Neuronal stem cell (in vitro differentiated cells): Measurements from ENCODE around the gene MINPP1.
"Not testable (repeated sequence)": the region's sequence is repeated elsewhere in the genome, so short reads cannot be mapped to it uniquely, and the experiment has no call there.

Experiments
- DNase-seq: peaks from one replicate; pipeline ENCODE4 v3.0.0-alpha.2; 2013; ENCODE audit warnings: low spot score
- H2AFZ ChIP-seq: one replicate; pipeline ENCODE4 v1.6.1; 2013; ENCODE audit warnings: mild to moderate bottlenecking, low read length, inconsistent platforms
- H2AK5ac ChIP-seq: 2 replicates; pipeline ENCODE4 v1.6.1; 2013; ENCODE audit warnings: low read depth, mild to moderate bottlenecking, inconsistent platforms, low read length, moderate library complexity, mixed read lengths
- H2BK120ac ChIP-seq: 2 replicates; pipeline ENCODE4 v1.6.1; 2013; ENCODE audit warnings: low read depth, mild to moderate bottlenecking, inconsistent platforms, low read length, moderate library complexity, mixed read lengths
- H2BK12ac ChIP-seq: one replicate; pipeline ENCODE4 v1.6.1; 2013; ENCODE audit warnings: low read length, inconsistent platforms
- H2BK15ac ChIP-seq: 2 replicates; pipeline ENCODE4 v1.6.1; 2013; ENCODE audit warnings: mild to moderate bottlenecking, low read length, inconsistent platforms, mixed read lengths
- H2BK5ac ChIP-seq: one replicate; pipeline ENCODE4 v1.6.1; 2013; ENCODE audit warnings: inconsistent platforms, mild to moderate bottlenecking, low read length, moderate library complexity
- H3K14ac ChIP-seq: one replicate; pipeline ENCODE4 v1.6.1; 2013; ENCODE audit warnings: low read length, inconsistent platforms
- H3K18ac ChIP-seq: 2 replicates; pipeline ENCODE4 v1.6.1; 2013; ENCODE audit warnings: low read length, inconsistent platforms
- H3K23ac ChIP-seq: 2 replicates; pipeline ENCODE4 v1.6.1; 2013; ENCODE audit warnings: low read depth, mild to moderate bottlenecking, mixed read lengths, low read length, inconsistent platforms; ENCODE audit not compliant: poor library complexity
- H3K27ac ChIP-seq: replicated peaks from 3 replicates; pipeline ENCODE4 v1.5.1; 2013; ENCODE audit warnings: low read length, inconsistent platforms
- H3K27me3 ChIP-seq, 3 experiments: 2 replicates each; pipeline ENCODE4 v1.6.1; 2013; ENCODE audit warnings: low read length in 3 of 3, mild to moderate bottlenecking in 2 of 3, inconsistent platforms in 1 of 3, low read depth in 1 of 3, mixed read lengths in 1 of 3, moderate library complexity in 1 of 3; ENCODE audit not compliant: control insufficient read depth in 3 of 3, insufficient read depth in 3 of 3
- H3K36me3 ChIP-seq, 2 donors: replicated peaks in 1 of 2; 2 replicates each; pipeline ENCODE4 v1.6.1; 2013; ENCODE audit warnings: low read length in 2 of 2; ENCODE audit not compliant: control insufficient read depth in 2 of 2, insufficient read depth in 2 of 2
- H3K4ac ChIP-seq: 2 replicates; pipeline ENCODE4 v1.6.1; 2013; ENCODE audit warnings: inconsistent platforms, mild to moderate bottlenecking, low read length, moderate library complexity
- H3K4me1 ChIP-seq, 2 donors: 1 replicate in 1 of 2; 2 replicates in 1 of 2; pipeline ENCODE4 v1.6.1; 2013; ENCODE audit warnings: low read length in 2 of 2, low read depth in 1 of 2; ENCODE audit not compliant: control insufficient read depth in 2 of 2, insufficient read depth in 1 of 2
- H3K4me2 ChIP-seq: one replicate; pipeline ENCODE4 v1.6.1; 2013; ENCODE audit warnings: mild to moderate bottlenecking, low read length, inconsistent platforms; ENCODE audit not compliant: insufficient read depth, poor library complexity, severe bottlenecking
- H3K4me3 ChIP-seq, 2 donors: 2 replicates each; pipeline ENCODE4 v1.5.1; 2013; ENCODE audit warnings: low read length in 2 of 2, mild to moderate bottlenecking in 2 of 2, inconsistent platforms in 1 of 2, moderate library complexity in 1 of 2
- H3K79me1 ChIP-seq: one replicate; pipeline ENCODE4 v1.6.1; 2013; ENCODE audit warnings: low read depth, mild to moderate bottlenecking, inconsistent platforms, low read length, moderate library complexity
- H3K9ac ChIP-seq: one replicate; pipeline ENCODE4 v1.6.1; 2013; ENCODE audit warnings: mild to moderate bottlenecking, low read depth, low read length, inconsistent platforms; ENCODE audit not compliant: poor library complexity
- H3K9me3 ChIP-seq, 2 donors: replicated peaks in 1 of 2; 2 replicates each; pipeline versions ENCODE3 to v1.6.1; 2013; ENCODE audit warnings: low read length in 2 of 2, mild to moderate bottlenecking in 2 of 2, inconsistent platforms in 1 of 2, low read depth in 1 of 2, mixed read lengths in 1 of 2, moderate library complexity in 1 of 2; ENCODE audit not compliant: control insufficient read depth in 2 of 2, insufficient read depth in 1 of 2
- H4K8ac ChIP-seq: one replicate; pipeline ENCODE4 v1.6.1; 2013; ENCODE audit warnings: low read depth, mild to moderate bottlenecking, inconsistent platforms, low read length, moderate library complexity
- H4K91ac ChIP-seq: one replicate; pipeline ENCODE4 v1.6.1; 2013; ENCODE audit warnings: low read length, low read depth, mild to moderate bottlenecking, inconsistent platforms; ENCODE audit not compliant: poor library complexity
- WGBS, 2 donors: extraction: QIAGEN DNeasy Blood & Tissue Kit; methylation state at CpG; one replicate each; pipeline ENCODE4 v1.1.7; 2013; ENCODE audit warnings: missing lambda C conversion rate in 2 of 2, mixed read lengths in 1 of 2; ENCODE audit not compliant: insufficient read length in 2 of 2, insufficient replicate concordance in 1 of 2; ENCODE audit errors: extremely low coverage in 2 of 2; 5-methylcytosine and 5-hydroxymethylcytosine counted together

Gene MINPP1

GRCh38 chr10:87466849-87467248 is 37.8 kb upstream of the MINPP1 start:
- H3K4me3 ChIP-seq, H3K4me2 ChIP-seq, H3K4ac ChIP-seq, H3K27ac ChIP-seq, H2AFZ ChIP-seq, H3K9me3 ChIP-seq, H3K36me3 ChIP-seq, H2BK5ac ChIP-seq, H3K23ac ChIP-seq, H2BK12ac ChIP-seq, H4K91ac ChIP-seq, H3K27me3 ChIP-seq, H4K8ac ChIP-seq, H2BK15ac ChIP-seq, H2BK120ac ChIP-seq, H3K79me1 ChIP-seq, H2AK5ac ChIP-seq, H3K9ac ChIP-seq, DNase-seq, H3K18ac ChIP-seq, H3K14ac ChIP-seq, H3K4me1 ChIP-seq: not testable (repeated sequence)
- no CpG with 5 or more reads among the region's 3 CpGs for WGBS, 2 donors

GRCh38 chr10:87488733-87489132 is 16.0 kb upstream of the MINPP1 start:
- not testable (repeated sequence) for H2AK5ac ChIP-seq, H2BK120ac ChIP-seq, H3K4ac ChIP-seq, H2BK15ac ChIP-seq, H2BK5ac ChIP-seq, H3K23ac ChIP-seq, H3K18ac ChIP-seq, H3K79me1 ChIP-seq, H2AFZ ChIP-seq, H4K8ac ChIP-seq, H3K36me3 ChIP-seq, DNase-seq, H3K9ac ChIP-seq, H3K4me1 ChIP-seq, H3K4me2 ChIP-seq, H3K14ac ChIP-seq, H3K4me3 ChIP-seq, H3K27ac ChIP-seq, H3K9me3 ChIP-seq, H2BK12ac ChIP-seq, H3K27me3 ChIP-seq, H4K91ac ChIP-seq
- WGBS, 2 donors = no CpG with 5 or more reads among the region's 1 CpG

- H3K4me2 ChIP-seq, H2BK15ac ChIP-seq, H2BK120ac ChIP-seq, H2BK12ac ChIP-seq, H4K8ac ChIP-seq, H3K14ac ChIP-seq, H3K9ac ChIP-seq, H3K36me3 ChIP-seq, H2BK5ac ChIP-seq, H3K4ac ChIP-seq, H2AFZ ChIP-seq, H3K27ac ChIP-seq, H3K27me3 ChIP-seq, H3K23ac ChIP-seq, DNase-seq, H3K79me1 ChIP-seq, H3K9me3 ChIP-seq, H3K4me1 ChIP-seq, H2AK5ac ChIP-seq, H3K4me3 ChIP-seq, H3K18ac ChIP-seq, H4K91ac ChIP-seq: not testable (repeated sequence)
- no CpG with 5 or more reads among the region's 3 CpGs for WGBS, 2 donors
Measured at GRCh38 chr10:87490285-87490684, 14.4 kb upstream of the MINPP1 start.

GRCh38 chr10:87492450-87492849 is 12.2 kb upstream of the MINPP1 start:
- not testable (repeated sequence) for H3K4me3 ChIP-seq, H3K79me1 ChIP-seq, H2AFZ ChIP-seq, H4K91ac ChIP-seq, DNase-seq, H2BK12ac ChIP-seq, H2BK15ac ChIP-seq, H3K9me3 ChIP-seq, H3K36me3 ChIP-seq, H3K4me2 ChIP-seq, H3K4me1 ChIP-seq, H3K18ac ChIP-seq, H2BK5ac ChIP-seq, H3K23ac ChIP-seq, H3K27ac ChIP-seq, H3K27me3 ChIP-seq, H2BK120ac ChIP-seq, H3K4ac ChIP-seq, H3K9ac ChIP-seq, H4K8ac ChIP-seq, H3K14ac ChIP-seq, H2AK5ac ChIP-seq
- no CpG with 5 or more reads among the region's 2 CpGs for WGBS, 2 donors
